22Rv1 (cell line): ENCODE data around the gene IFT74.

Source experiments
- H3K27ac ChIP-seq: fragments of 450-650 bp; 2 replicates; pipeline ENCODE4 v1.5.1; 2017
- ZFX ChIP-seq: fragments of 450-650 bp; IDR thresholded peaks from 2 replicates; pipeline ENCODE4 v1.6.1; 2017; ENCODE audit warnings: antibody characterized with exemption, borderline replicate concordance
- TF ChIP-seq, protein P1 (sequence below): fragments of 450-650 bp; IDR thresholded peaks from 2 replicates; pipeline ENCODE4 v1.5.1; 2017; ENCODE audit warnings: mild to moderate bottlenecking

The IFT74 gene

DNA sequence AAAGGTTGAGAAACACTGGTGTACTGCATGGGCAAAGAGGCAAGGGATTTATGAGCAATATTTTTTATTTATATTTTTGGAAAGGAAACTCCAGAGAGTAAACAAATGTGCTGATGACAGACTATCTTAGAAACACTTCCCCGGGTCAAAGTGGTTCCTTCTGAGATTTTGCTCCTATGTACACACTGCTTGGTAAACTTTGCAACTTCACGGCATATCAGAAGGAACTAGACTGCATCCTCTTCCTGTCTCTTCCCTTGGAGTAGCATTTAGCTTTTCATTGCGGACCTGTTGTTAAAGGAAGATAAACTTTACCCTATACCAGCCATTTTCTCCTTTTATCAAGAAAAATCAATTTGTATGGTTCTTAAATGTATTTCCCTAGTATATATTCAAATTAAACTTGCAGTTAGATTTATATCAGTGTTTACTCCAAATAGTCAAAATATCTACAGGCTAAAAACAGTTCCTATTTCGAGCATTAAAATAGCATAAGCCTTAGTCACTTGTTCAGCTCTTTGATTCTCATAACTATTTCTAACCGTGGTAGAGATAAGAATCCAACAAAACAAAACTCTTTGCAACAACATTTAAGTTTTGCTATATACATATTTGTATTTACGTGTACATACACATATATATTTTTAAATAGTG, 97.3 kb downstream of the IFT74 start:
- H3K27ac ChIP-seq, result no peak overlapping the region
- TF ChIP-seq ZFX, result no peak
- TF ChIP-seq, protein P1, sequence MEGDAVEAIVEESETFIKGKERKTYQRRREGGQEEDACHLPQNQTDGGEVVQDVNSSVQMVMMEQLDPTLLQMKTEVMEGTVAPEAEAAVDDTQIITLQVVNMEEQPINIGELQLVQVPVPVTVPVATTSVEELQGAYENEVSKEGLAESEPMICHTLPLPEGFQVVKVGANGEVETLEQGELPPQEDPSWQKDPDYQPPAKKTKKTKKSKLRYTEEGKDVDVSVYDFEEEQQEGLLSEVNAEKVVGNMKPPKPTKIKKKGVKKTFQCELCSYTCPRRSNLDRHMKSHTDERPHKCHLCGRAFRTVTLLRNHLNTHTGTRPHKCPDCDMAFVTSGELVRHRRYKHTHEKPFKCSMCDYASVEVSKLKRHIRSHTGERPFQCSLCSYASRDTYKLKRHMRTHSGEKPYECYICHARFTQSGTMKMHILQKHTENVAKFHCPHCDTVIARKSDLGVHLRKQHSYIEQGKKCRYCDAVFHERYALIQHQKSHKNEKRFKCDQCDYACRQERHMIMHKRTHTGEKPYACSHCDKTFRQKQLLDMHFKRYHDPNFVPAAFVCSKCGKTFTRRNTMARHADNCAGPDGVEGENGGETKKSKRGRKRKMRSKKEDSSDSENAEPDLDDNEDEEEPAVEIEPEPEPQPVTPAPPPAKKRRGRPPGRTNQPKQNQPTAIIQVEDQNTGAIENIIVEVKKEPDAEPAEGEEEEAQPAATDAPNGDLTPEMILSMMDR, result no peak

- TF ChIP-seq, protein P1, result no peak
- TF ChIP-seq ZFX, result no peak
- H3K27ac ChIP-seq, result no peak overlapping the region
Measured at GRCh38 chr9:27054125-27054524, 97.9 kb downstream of the IFT74 start.

- H3K27ac ChIP-seq, result no peak overlapping the region
- no peak for TF ChIP-seq ZFX
- TF ChIP-seq, protein P1, result no peak
Measured at GRCh38 chr9:27054841-27055240, 98.6 kb downstream of the IFT74 start.

- no peak overlapping the region for H3K27ac ChIP-seq
- TF ChIP-seq, protein P1, result no peak
- no peak for TF ChIP-seq ZFX
Measured at GRCh38 chr9:27059412-27059811, 103.2 kb downstream of the IFT74 start.

DNA sequence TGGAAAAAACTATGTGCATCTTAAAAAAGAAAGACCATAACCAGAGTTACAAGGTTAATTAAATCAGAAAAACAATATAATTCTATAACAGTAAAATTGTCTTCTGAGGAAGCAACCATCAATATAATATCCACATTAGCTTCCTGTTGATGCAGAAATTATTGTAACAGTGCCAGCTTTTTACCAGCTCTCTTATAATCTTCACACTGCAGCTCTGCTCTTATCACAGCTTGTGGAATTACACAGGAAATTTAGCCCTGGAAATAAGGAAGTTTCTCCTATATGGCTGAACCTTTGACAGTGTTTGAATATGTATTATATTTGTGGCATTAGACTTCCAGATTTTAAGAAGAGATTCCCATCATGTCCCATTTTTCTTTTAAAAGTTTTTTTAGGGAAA, 103.7 kb downstream of the IFT74 start:
- H3K27ac ChIP-seq, result no peak overlapping the region
- TF ChIP-seq ZFX, result no peak
- TF ChIP-seq, protein P1, result no peak

DNA sequence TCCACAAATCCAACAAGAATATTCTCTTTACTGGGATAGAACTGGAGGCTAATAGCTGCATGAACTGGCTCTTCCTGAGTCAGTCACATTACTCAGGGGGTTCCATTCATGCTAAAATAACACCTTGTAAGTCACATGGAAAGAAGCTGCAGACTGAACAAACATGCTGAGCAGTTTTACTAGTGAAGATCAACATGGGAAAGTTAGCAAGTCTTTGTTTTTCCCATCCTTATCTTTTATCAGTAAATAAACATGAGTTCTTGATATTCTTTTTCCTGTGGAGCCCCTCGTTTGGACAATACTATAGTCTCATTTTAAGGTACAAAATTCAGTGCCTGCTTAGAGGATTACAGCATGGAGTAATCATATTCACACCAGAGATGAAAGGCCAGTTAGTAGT, 109.1 kb downstream of the IFT74 start:
- TF ChIP-seq, protein P1, result no peak
- no peak for TF ChIP-seq ZFX
- H3K27ac ChIP-seq, result no peak overlapping the region

DNA sequence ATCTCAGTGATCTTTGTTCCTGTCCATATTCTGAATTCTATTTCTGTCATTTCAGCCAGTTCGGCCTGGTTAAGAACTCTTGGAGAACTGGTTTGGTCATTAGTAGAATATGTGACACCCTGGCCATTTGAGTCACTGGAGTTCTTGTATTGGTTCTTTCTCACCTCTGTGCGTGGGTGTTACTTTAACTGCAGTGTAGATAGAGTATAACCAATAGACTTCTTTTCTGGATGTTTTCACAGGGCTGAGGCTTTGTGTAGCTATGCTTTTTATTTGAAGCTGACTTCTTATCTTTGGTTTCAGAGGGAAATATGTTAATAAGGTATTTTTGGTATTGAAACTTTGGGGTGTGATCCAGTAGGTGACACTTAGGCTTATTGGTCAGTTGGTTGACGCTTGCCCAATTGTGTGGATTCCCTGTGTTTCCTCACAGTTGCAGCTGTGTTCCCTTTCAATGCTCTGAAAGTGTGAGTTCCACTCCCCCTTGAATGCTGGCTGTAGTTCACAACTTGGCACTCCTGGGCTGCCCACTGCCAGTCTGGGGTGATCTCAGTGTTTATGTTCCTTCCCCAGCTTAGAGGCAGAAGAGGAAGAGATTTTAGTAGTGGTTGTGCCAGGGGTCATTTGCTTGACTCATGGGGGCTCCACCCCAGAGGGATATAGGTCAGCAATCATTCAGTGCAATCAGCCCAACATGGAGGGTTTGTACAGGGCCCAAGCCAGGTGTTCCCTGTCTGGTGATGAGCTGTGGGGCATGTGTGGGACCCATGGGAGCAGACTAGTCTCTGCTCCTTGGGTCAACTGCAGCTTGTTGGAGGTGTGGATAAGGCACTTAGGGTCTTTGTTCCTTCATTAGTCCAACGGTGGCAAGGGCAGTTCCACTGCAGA, 117.9 kb downstream of the IFT74 start:
- H3K27ac ChIP-seq, result no peak overlapping the region
- TF ChIP-seq, protein P1, result no peak
- no peak for TF ChIP-seq ZFX
